Stimulated activated memory B cell treated with anti-CD40 and anti-IgM and Interleukin-4, amounts not matched to agents 10 μg/mL and 1 μg/mL and 100 μg/mL, for 72 hours (primary cell): ENCODE measurements around the gene NELFA.

Source experiments
- ATAC-seq: fragments of 150-1000 bp; cut with Tn5 transposase; 2 replicates; pipeline ENCODE4 v1.10.0; 2021
- H3K27ac Mint-ChIP-seq: one replicate; pipeline ENCODE4 v1.8.0; 2022; ENCODE audit warnings: mild to moderate bottlenecking, mixed read lengths
- H3K27me3 Mint-ChIP-seq: one replicate; pipeline ENCODE4 v1.8.0; 2022; ENCODE audit warnings: mixed read lengths
- H3K36me3 Mint-ChIP-seq: one replicate; pipeline ENCODE4 v1.8.0; 2022; ENCODE audit warnings: mixed read lengths
- H3K4me1 Mint-ChIP-seq: one replicate; pipeline ENCODE4 v1.8.0; 2022; ENCODE audit warnings: mixed read lengths
- H3K4me3 Mint-ChIP-seq: one replicate; pipeline ENCODE4 v1.8.0; 2022; ENCODE audit warnings: mild to moderate bottlenecking, moderate library complexity, mixed read lengths
- H3K9me3 Mint-ChIP-seq: one replicate; pipeline ENCODE4 v1.8.0; 2022; ENCODE audit warnings: mixed read lengths

The NELFA gene

DNA sequence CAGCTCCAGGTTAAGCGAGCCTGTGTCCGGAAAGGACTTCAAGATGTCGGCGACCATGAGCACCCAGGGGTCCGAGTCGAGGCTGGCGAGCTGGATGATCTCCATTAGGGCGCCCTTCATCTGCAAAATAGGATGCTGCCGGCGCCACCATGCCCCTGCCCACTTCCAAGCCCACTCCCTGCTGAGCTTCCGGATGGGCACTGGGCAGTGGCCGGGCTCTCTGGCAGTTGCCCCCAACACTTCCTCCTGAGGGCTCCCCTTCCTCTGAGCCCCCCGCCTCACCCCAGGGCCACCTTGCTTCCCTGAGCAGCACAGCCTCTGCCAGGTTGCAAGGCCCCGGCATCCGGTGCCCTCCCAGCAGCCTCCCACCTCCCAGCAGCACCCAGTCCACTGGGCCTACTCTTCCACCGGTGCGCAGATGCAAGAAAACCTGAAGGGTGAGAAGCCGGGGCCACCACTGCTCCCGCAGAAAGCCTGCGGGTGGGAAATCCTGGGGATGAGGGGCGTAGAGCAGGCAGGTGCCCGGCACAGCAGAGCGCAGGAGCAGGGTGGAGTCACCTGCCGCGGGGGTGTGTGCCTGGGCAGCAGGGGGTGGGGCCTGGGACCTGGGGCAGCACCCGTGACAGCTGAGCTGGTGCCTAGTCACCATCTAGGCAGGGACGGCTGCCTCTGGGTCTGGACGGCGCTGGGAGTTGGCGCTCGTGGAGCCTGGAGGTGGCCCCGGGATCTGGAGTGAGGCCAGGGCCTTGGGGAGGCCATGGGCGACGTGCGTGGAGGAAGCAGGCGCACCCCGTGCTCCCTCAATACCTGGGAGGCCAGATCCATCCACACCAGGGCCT is 17.0 kb downstream of the NELFA start:
- Mint-ChIP-seq H3K27me3 (no peaks in the 10 kb centered on the region), H3K27ac (no peak overlapping the region), H3K4me3 (no peak overlapping the region), H3K4me1 (peaks cover 16% of the 10 kb centered on the region), H3K36me3 (peaks cover 42% of the 10 kb centered on the region), H3K9me3 (no peaks in the 10 kb centered on the region)
- no peak for ATAC-seq

DNA sequence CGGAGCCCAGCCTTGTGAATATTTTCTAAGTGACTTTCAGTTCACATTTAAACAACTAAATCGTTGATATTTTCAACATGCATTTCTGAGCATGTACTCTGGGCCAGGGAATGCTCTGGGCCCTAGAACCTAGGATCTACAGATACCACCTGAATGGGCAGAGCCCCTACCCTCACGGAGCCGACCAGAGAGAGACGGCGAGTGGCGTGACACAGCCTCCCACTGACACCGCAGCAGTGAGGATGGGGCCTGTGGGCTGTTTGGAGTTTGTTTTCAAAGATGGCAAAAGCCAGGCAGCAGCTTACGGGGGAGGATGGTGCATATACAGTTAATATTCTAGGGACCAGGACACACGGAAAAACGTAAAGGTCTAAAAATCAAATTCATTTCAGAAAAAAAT is 17.7 kb downstream of the NELFA start:
- no peak overlapping the region for H3K4me3 Mint-ChIP-seq
- peaks cover 35% of the 10 kb centered on the region for H3K36me3 Mint-ChIP-seq
- H3K27ac Mint-ChIP-seq, result no peak overlapping the region
- no peaks in the 10 kb centered on the region for H3K27me3 Mint-ChIP-seq
- H3K9me3 Mint-ChIP-seq, result no peaks in the 10 kb centered on the region
- no peak for ATAC-seq
- peaks cover 11% of the 10 kb centered on the region for H3K4me1 Mint-ChIP-seq

- peaks cover 31% of the 10 kb centered on the region for H3K36me3 Mint-ChIP-seq
- peaks cover 7% of the 10 kb centered on the region for H3K4me1 Mint-ChIP-seq
- H3K9me3 Mint-ChIP-seq, result no peaks in the 10 kb centered on the region
- H3K27ac Mint-ChIP-seq, result no peak overlapping the region
- no peak overlapping the region for H3K4me3 Mint-ChIP-seq
- no peaks in the 10 kb centered on the region for H3K27me3 Mint-ChIP-seq
- ATAC-seq, result no peak
Measured at GRCh38 chr4:1990676-1991075, 18.1 kb downstream of the NELFA start.

GRCh38 chr4:1990348-1990645 is 18.5 kb downstream of the NELFA start:
- Mint-ChIP-seq H3K4me3 (no peak overlapping the region), H3K9me3 (no peaks in the 10 kb centered on the region), H3K27ac (no peak overlapping the region), H3K27me3 (no peaks in the 10 kb centered on the region), H3K4me1 (peaks cover 6% of the 10 kb centered on the region), H3K36me3 (peaks cover 27% of the 10 kb centered on the region)
- no peak for ATAC-seq

- no peak for ATAC-seq
- H3K36me3 Mint-ChIP-seq, result peaks cover 27% of the 10 kb centered on the region
- H3K4me3 Mint-ChIP-seq, result no peak overlapping the region
- no peaks in the 10 kb centered on the region for H3K27me3 Mint-ChIP-seq
- H3K9me3 Mint-ChIP-seq, result no peaks in the 10 kb centered on the region
- no peak overlapping the region for H3K27ac Mint-ChIP-seq
- H3K4me1 Mint-ChIP-seq, result peaks cover 7% of the 10 kb centered on the region
Measured at GRCh38 chr4:1989533-1990347, 19.0 kb downstream of the NELFA start.

DNA sequence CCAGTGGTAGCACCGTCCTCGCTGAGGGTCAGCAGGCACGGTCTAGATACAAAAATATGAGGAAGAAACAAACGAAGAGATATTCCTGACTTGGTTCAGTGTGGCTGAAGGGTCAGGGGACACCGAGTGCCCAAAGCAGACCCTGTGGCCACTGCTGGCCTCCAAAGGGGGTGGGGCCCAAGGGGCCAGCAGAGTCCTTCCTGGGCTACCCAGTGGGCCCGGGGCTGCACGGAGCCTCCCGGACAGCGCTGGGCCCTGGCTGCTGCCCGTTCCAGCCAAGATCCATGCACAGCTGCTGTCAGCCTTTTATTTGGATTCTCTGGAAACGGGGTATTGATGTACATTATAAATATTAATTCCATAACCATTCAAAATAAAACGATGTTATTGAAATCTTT is 20.4 kb downstream of the NELFA start:
- Mint-ChIP-seq H3K27ac (no peak overlapping the region), H3K4me1 (peaks cover 13% of the 10 kb centered on the region), H3K9me3 (no peaks in the 10 kb centered on the region), H3K27me3 (no peaks in the 10 kb centered on the region), H3K4me3 (no peak overlapping the region), H3K36me3 (peaks cover 27% of the 10 kb centered on the region)
- ATAC-seq, result no peak

DNA sequence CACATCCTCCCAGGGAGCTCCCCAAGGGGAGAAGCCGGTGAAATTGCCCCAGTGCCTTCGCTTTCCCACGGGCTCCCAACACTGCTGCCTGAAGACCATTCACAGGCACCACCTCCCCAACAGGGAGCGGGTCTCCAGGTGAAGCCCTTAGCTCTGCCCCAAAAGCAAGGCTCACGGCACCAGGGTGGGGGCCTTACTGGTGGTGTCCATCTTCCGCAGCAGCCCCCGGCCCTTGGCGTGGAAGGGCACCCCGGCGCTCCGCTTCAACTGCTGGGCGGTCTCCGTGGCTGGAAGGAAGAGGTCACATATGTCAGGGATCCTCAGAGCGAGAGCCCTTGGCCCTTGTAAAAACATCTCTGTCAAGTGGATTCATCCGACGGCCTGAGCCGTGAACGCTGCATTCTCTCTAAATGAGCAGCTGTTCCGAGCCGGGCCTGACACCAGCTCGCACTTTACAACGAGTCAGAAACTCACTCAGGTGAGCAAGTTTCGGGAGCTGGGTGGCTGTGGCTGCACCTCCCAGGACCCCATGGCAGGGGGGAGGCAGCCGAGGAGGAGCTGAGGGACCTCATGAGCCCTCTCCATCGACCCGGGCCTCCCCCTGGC is 20.9 kb downstream of the NELFA start:
- no peak overlapping the region for H3K4me3 Mint-ChIP-seq
- H3K27me3 Mint-ChIP-seq, result no peaks in the 10 kb centered on the region
- H3K9me3 Mint-ChIP-seq, result no peaks in the 10 kb centered on the region
- H3K36me3 Mint-ChIP-seq, result peaks cover 24% of the 10 kb centered on the region
- H3K4me1 Mint-ChIP-seq, result peaks cover 8% of the 10 kb centered on the region
- no peak overlapping the region for H3K27ac Mint-ChIP-seq
- no peak for ATAC-seq

- Mint-ChIP-seq H3K27ac (no peak overlapping the region), H3K9me3 (no peaks in the 10 kb centered on the region), H3K4me3 (no peak overlapping the region), H3K4me1 (peaks cover 8% of the 10 kb centered on the region), H3K27me3 (no peaks in the 10 kb centered on the region), H3K36me3 (peaks cover 29% of the 10 kb centered on the region)
- ATAC-seq, result no peak
Measured at GRCh38 chr4:1987296-1987695, 21.5 kb downstream of the NELFA start.

DNA sequence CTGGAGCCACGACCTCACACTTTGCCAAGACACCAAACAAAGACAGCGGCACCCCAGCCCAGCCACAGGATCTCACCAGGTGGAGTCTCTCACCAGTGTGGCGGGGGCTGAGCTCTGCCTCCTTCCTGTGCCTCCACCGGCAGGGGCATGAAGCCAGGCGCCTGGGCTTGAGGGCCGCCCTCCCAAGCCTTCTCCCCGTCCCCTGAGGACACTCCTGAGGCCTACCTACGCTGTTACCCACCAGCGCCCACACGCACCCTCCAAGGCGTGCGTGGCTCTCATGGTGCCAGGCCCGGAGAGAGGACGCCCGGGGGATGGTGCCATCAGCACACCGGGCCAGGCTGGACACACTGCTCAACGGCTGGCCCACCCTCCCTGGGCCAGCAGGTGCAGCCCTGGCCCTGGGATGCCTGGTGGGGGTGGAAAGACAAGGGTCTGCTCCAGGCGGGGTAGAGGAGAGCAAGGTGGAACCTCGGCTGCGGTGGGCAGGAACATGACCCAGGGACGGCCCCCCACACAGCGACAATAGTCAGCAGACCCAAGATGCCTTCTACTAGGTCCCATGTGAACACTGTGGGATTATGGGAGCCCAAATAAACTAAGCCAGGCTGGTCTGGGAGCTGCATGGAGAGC is 22.1 kb downstream of the NELFA start:
- Mint-ChIP-seq H3K27ac (no peak overlapping the region), H3K9me3 (no peaks in the 10 kb centered on the region), H3K4me3 (no peak overlapping the region), H3K4me1 (peaks cover 8% of the 10 kb centered on the region), H3K36me3 (peaks cover 35% of the 10 kb centered on the region), H3K27me3 (no peaks in the 10 kb centered on the region)
- no peak for ATAC-seq

DNA sequence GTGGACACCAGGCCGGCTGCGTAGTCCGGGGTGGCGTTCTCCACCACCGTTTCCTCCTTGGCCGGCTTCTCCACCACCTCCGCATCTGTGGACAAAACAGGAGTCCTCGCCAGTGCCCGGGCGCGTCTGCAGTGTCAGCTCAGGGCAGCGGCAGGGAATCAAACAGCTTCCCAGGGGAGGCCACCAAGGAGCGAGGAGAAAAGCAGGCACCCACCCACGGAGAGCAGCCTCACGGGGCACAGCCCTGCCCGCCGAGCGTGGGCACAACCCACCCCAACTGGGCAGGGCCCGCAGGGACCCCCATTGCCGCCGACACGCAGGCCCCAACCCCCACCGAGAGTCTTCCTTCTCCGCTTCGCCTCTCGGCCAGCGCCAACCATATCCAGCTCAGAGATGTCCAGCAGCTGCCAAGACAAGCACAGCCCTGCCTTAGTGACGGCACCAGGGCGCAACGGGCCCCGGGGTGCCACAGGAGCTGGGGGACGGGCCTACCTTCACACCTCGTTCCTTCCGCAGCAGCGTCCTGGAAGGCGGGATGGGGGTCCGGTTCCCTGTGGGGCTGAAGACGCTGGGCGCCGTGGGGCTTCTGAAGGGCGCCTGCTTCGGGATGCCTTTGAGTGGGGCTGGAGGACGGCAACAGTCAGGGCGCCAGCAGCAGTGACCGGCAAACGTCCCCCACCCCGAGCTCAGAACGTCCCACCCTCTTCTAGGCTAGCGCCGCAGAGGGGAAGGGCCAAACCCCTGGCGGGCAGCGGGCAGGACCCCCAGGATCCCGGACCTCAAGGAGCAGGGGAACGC is 22.8 kb downstream of the NELFA start:
- ATAC-seq, result no peak
- Mint-ChIP-seq H3K27me3 (no peaks in the 10 kb centered on the region), H3K4me3 (no peak overlapping the region), H3K36me3 (peaks cover 42% of the 10 kb centered on the region), H3K4me1 (peaks cover 8% of the 10 kb centered on the region), H3K9me3 (no peaks in the 10 kb centered on the region), H3K27ac (no peak overlapping the region)

DNA sequence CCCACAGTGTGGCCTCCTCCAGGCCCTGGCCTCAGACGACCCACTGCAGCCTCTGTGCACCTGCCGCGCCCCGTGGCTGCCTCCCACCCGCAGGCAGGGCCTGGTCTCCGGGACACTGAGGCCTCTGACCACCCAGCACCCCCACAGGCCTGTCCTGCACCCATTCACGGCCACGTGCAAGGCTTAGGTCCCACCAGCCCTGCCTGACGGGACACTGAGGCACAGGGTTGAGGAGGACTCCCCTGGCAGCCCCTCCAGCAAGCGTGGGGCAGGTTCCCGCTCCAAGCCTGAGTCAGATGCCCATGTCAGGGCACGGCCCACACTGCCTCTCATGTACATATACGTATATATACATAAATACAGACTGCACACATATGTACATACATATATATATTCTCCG is 23.5 kb downstream of the NELFA start:
- no peaks in the 10 kb centered on the region for H3K9me3 Mint-ChIP-seq
- H3K4me1 Mint-ChIP-seq, result peaks cover 8% of the 10 kb centered on the region
- H3K4me3 Mint-ChIP-seq, result no peak overlapping the region
- peaks cover 45% of the 10 kb centered on the region for H3K36me3 Mint-ChIP-seq
- H3K27ac Mint-ChIP-seq, result no peak overlapping the region
- ATAC-seq, result no peak
- no peaks in the 10 kb centered on the region for H3K27me3 Mint-ChIP-seq

DNA sequence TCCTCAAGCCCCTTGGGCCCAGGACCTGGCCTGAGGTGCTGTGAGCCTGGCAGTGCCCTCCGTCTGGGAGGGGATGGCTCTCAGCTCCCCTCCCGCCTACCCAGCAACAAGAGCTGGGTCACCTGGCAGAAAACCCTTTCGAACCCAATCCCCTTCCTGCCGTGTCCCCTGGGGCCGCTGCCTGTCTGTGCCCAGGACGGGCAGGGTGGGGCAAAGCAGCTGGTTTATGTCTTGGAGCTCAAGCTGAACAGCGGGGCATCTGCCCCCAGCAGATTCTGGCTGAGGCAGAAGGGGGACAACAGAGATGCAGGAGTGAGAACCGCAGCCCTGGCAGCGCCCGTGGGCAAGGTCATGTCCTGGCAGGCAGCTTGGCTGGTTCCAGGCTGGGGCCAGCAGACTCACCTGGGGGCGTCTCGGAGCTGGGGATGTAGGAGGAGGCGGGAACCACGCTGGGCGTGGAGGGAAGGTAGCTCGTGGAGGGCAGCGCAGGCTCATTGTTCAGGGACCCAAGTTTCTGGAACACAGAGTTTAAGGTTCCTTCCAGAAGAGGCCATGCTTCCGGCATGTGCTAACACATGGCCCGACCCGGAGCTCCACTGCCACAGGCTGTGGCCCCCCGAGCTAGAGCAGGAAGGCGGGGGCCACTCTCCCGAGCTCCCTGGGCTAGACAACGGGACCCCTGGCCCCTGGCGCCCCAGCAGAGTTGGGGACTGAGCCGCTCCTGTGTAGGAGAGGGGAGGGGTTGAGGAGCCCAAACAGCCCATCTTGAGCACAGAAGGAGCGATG is 24.2 kb downstream of the NELFA start:
- Mint-ChIP-seq H3K36me3 (peaks cover 43% of the 10 kb centered on the region), H3K4me1 (peaks cover 8% of the 10 kb centered on the region), H3K27ac (no peak overlapping the region), H3K4me3 (no peak overlapping the region), H3K27me3 (no peaks in the 10 kb centered on the region), H3K9me3 (no peaks in the 10 kb centered on the region)
- ATAC-seq, result no peak

DNA sequence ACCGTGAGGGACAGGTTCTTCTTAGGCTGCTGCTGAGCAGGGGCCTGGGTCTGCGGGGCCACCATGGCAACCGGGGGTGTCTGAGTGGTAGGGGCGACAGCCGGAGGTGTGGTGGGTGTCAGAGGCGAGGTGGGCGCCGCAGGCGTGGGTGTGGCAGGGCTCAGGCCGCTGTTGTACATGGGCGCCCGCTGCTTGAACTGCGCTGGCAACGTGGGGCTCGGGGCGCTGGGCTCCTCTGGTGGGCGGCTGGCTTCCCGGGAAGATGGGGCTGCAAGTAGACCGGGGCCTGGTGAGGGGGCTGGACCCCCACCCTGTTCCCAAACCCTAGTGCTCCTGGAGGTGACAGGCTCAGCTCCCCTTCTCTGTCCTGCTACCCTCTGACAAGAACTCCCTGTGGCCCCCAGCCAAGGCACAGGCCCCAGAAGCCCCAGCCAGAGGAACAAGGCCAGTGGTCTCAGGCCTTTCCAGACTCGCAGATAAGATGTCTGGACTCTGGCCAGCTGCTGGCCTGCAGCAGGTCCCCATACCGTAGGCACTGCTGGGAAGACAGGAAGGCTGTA is 24.8 kb downstream of the NELFA start:
- H3K36me3 Mint-ChIP-seq, result peaks cover 44% of the 10 kb centered on the region
- no peak overlapping the region for H3K27ac Mint-ChIP-seq
- peak; percentile 9 for ATAC-seq
- H3K4me1 Mint-ChIP-seq, result peaks cover 8% of the 10 kb centered on the region
- H3K4me3 Mint-ChIP-seq, result no peak overlapping the region
- no peaks in the 10 kb centered on the region for H3K9me3 Mint-ChIP-seq
- no peaks in the 10 kb centered on the region for H3K27me3 Mint-ChIP-seq
